ENCODE measurements around the gene GABBR2. TPM values are rescaled to one million over a fixed set of nuclear protein-coding genes. Genes with fewer than 3 reads are reported as not detected.

The GABBR2 gene
- total and polyA plus RNA-seq, 2 of the 8 experiments (the other 6 are each of a cell fraction or from before 2014, with no cell fraction given): 0.50 to 1.2 TPM

DNA sequence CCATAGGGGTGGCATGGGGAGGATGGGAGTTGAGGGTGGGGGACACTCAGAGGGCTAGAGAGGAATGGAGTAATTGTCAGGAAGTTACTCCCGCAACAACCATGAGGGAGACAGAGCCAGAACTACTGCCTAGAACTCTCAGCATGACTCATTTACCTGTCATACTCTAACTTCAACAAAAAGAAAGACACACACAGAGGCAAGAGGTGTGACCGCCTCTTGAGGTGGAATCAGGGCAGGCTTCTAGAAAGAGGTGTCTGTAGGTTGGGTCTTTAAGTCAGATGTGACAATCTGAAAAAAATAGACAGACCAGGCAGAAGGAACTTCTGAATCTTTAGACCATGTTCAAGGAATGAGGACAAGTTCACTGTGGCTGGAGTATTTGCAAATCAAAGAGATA lies 73.4 kb downstream of the GABBR2 start:
- Histone ChIP-seq H3K9me3 (ENCODE audit: insufficient read depth in 2 of 2, low read depth in 1 of 2, low read length in 1 of 2) (peaks cover 4 to 6% of the 10 kb centered on the region in 2 experiments; a peak in 2 of 4 replicates), H2AK5ac (ENCODE audit: low read depth, low read length) (no peak overlapping the region), H4K8ac (ENCODE audit: extremely low read depth, insufficient read depth, low read length) (no peak overlapping the region), H3K27ac (ENCODE audit: low read depth, low read length) (no peak overlapping the region), H3K79me2 (ENCODE audit: control insufficient read depth in 1 of 2, insufficient read depth in 2 of 2, low read length in 2 of 2) (no peaks in the 10 kb centered on the region), H4K91ac (replicated peaks; ENCODE audit: insufficient read length, low read length) (no peak overlapping the region), H3K9ac (replicated peaks in 1 of 4; ENCODE audit: extremely low read depth in 1 of 4, low read depth in 3 of 4, low read length in 3 of 4) (no peak overlapping the region), H3K18ac (ENCODE audit: extremely low read depth, low read length) (no peak overlapping the region), H3K27me3 (replicated peaks in 1 of 4; ENCODE audit: control insufficient read depth in 3 of 4, extremely low read depth in 1 of 4, insufficient read depth in 3 of 4, low read length in 3 of 4) (no peaks in the 10 kb centered on the region), H2BK20ac (ENCODE audit: low read length) (no peak overlapping the region), H4K5ac (ENCODE audit: insufficient read length, low read depth, low read length) (no peak overlapping the region), H4K20me1 (replicated peaks in 1 of 2; ENCODE audit: control insufficient read depth in 1 of 2, insufficient read depth in 2 of 2, low read length in 2 of 2) (no peaks in the 10 kb centered on the region), H3K4me1 (replicated peaks in 1 of 4; ENCODE audit: control insufficient read depth in 3 of 4, insufficient read depth in 4 of 4, low read length in 3 of 4) (no peaks in the 10 kb centered on the region), H3K4me3 (ENCODE audit: extremely low read depth in 1 of 4, insufficient read depth in 2 of 4, low read depth in 3 of 4, low read length in 4 of 4) (no peak overlapping the region), H2BK15ac (ENCODE audit: low read length) (no peak overlapping the region), H3K4me2 (ENCODE audit: insufficient read depth in 1 of 2, low read depth in 2 of 2, low read length in 2 of 2) (no peak overlapping the region), H3K14ac (ENCODE audit: insufficient read length) (no peak overlapping the region), H3K56ac (replicated peaks; ENCODE audit: insufficient read length, low read depth, low read length) (no peak overlapping the region), H2BK5ac (ENCODE audit: low read depth, low read length) (no peak overlapping the region), H3K36me3 (ENCODE audit: control insufficient read depth in 2 of 4, insufficient read depth in 4 of 4, low read length in 3 of 4) (no peaks in the 10 kb centered on the region; a peak in 1 of 8 replicates), H2BK120ac (replicated peaks; ENCODE audit: low read depth, low read length) (no peak overlapping the region), H2AFZ (ENCODE audit: low read length) (no peak overlapping the region), H3K23me2 (ENCODE audit: low read depth, low read length) (no peaks in the 10 kb centered on the region), H3K4ac (replicated peaks; ENCODE audit: insufficient read length, low read depth, low read length) (no peak overlapping the region), H2BK12ac (ENCODE audit: low read depth, low read length) (no peak overlapping the region), H3K79me1 (ENCODE audit: low read depth, low read length) (no peaks in the 10 kb centered on the region), H3K23ac (ENCODE audit: insufficient read length) (no peak overlapping the region)
- no peak for DNase-seq (ENCODE audit: low read depth in 1 of 2, low spot score in 2 of 2)
- no peak for FAIRE-seq
- ChIA-PET CTCF (ENCODE audit: partially characterized antibody) (interaction anchor here (1.8 kb wide), 1 partner anchor 8 kb away, joined by 9 read pairs; no protein-coding TSS in a partner anchor), POLR2A (ENCODE audit: partially characterized antibody) (no interaction called here)
- TF ChIP-seq KDM4A (IDR thresholded peaks at IDR 0.05; ENCODE audit: low read depth, low read length, severe bottlenecking) (no peak), TAF1 (IDR thresholded peaks at IDR 0.05; ENCODE audit: low read depth, low read length) (no peak), SIN3A (conservative IDR thresholded peaks at IDR 0.05 in 1 of 2, IDR thresholded peaks at IDR 0.05 in 1 of 2; ENCODE audit: low read depth in 1 of 2, low read length in 2 of 2) (no peak), NRF1 (IDR thresholded peaks at IDR 0.05; ENCODE audit: low read depth, low read length) (no peak), JUND (IDR thresholded peaks at IDR 0.05; ENCODE audit: low read length) (no peak), EGR1 (IDR thresholded peaks at IDR 0.05; ENCODE audit: borderline replicate concordance, low read depth, low read length) (no peak), RFX5 (IDR thresholded peaks at IDR 0.05; ENCODE audit: borderline replicate concordance, low read depth, low read length) (no peak), SIRT6 (IDR thresholded peaks at IDR 0.05; ENCODE audit: low read length) (no peak)
- 96% methylated on average over 2 of the region's 2 CpGs; no CpG with 5 or more reads in 1 of the 2 experiments for WGBS, 2 experiments (ENCODE audit: extremely low coverage in 1 of 2, insufficient coverage in 1 of 2, insufficient read length in 1 of 2, insufficient replicate concordance in 2 of 2, low coverage in 1 of 2, low lambda C conversion rate in 2 of 2, missing lambda C conversion rate in 1 of 2)

All from H1 (cell line).